GM12891 (cell line): ENCODE data around the gene TRIM34. TPM values are rescaled to one million over a fixed set of nuclear protein-coding genes. Genes with fewer than 3 reads are reported as not detected.
"Not testable (repeated sequence)": the region's sequence is repeated elsewhere in the genome, so short reads cannot be mapped to it uniquely, and the experiment has no call there.

Experiments
- DNase-seq: peaks from one replicate; pipeline ENCODE4 v3.0.0; 2011; ENCODE audit warnings: low spot score; ENCODE audit not compliant: insufficient read length
- FAIRE-seq: peaks from 2 replicates; lab custom pipeline; 2011; peaks lifted over from hg19 to GRCh38; lab: Jason Lieb, UNC
- PAX5 ChIP-seq: IDR thresholded peaks from 2 replicates; pipeline ENCODE4 v1.6.1; 2011; ENCODE audit warnings: low read length, moderate library complexity, mild to moderate bottlenecking; ENCODE audit not compliant: insufficient read depth, severe bottlenecking
- POLR2A ChIP-seq: IDR thresholded peaks from 2 replicates; pipeline ENCODE4 v1.6.1; 2011; ENCODE audit warnings: low read depth, low read length, control low read depth
- POLR2AphosphoS5 ChIP-seq: IDR thresholded peaks from 2 replicates; pipeline ENCODE4 v1.6.1; 2011; ENCODE audit warnings: low read depth, low read length, control low read depth
- POU2F2 ChIP-seq: IDR thresholded peaks from 2 replicates; pipeline ENCODE4 v1.6.1; 2011; ENCODE audit warnings: low read depth, mild to moderate bottlenecking, control low read depth, low read length, moderate library complexity
- SPI1 ChIP-seq: IDR thresholded peaks from 2 replicates; pipeline ENCODE4 v1.6.1; 2011; ENCODE audit warnings: low read depth, low read length, control low read depth
- TAF1 ChIP-seq: IDR thresholded peaks from 2 replicates; pipeline ENCODE4 v1.6.1; 2011; ENCODE audit warnings: low read depth, low read length, control low read depth
- polyA plus RNA-seq: library from polyadenylated mRNA; unstranded; fragments of >200 nt; gene quantifications from one replicate; pipeline ENCODE4 v1.2.1, GENCODE V29; 2012; ENCODE audit warnings: low read depth, missing spikeins, inconsistent platforms; ENCODE audit not compliant: missing spikeins

TRIM34 gene
- 24.2 TPM for polyA plus RNA-seq

- FAIRE-seq (peak; percentile 94), DNase-seq (peak; percentile 67)
- 0 out of 2 replicates have a peak, but pooled peaks have one; percentile 64 for TF ChIP-seq POU2F2
- TF ChIP-seq TAF1: peak; percentile 76
- TF ChIP-seq POLR2A: peak; percentile 96
- peak; percentile 89 for TF ChIP-seq SPI1
- TF ChIP-seq POLR2AphosphoS5: peak; percentile 95
- TF ChIP-seq PAX5: no peak
Observed at GRCh38 chr11:5624489-5625279, at the start of gene TRIM34. TSS of gene TRIM34 (plus strand) at chr11:5625001. CDS start at chr11:5632332, 7,331 bp downstream.

- DNase-seq (no peak), FAIRE-seq (no peak)
- TF ChIP-seq SPI1: no peak
- no peak for TF ChIP-seq POLR2A
- no peak for TF ChIP-seq PAX5
- TF ChIP-seq POU2F2: no peak
- no peak for TF ChIP-seq TAF1
- no peak for TF ChIP-seq POLR2AphosphoS5
Observed at GRCh38 chr11:5575152-5575551, 49.6 kb upstream of the TRIM34 start.

- TF ChIP-seq SPI1 (no peak), POLR2AphosphoS5 (no peak), PAX5 (no peak), POU2F2 (no peak), TAF1 (no peak), POLR2A (no peak)
- FAIRE-seq (no peak), DNase-seq (no peak)
Observed at GRCh38 chr11:5577101-5577500, 47.7 kb upstream of the TRIM34 start.

GRCh38 chr11:5580577-5580976 is 44.2 kb upstream of the TRIM34 start, which contains the start of gene OR52B6:
TSS of gene OR52B6 (plus strand) at chr11:5580877. CDS start at chr11:5580877, 0 bp downstream.
- TF ChIP-seq SPI1 (no peak), POLR2AphosphoS5 (no peak), PAX5 (no peak), POU2F2 (no peak), POLR2A (no peak), TAF1 (no peak)
- FAIRE-seq (no peak), DNase-seq (no peak)

- FAIRE-seq: no peak
Observed at GRCh38 chr11:5581014-5581413, 43.8 kb upstream of the TRIM34 start.

GRCh38 chr11:5584458-5584857 is 40.3 kb upstream of the TRIM34 start:
- not testable (repeated sequence) for FAIRE-seq, DNase-seq

More at GRCh38 chr11:5581014-5581413, 43.8 kb upstream of the TRIM34 start:
- DNase-seq: no peak
- TF ChIP-seq SPI1: no peak
- TF ChIP-seq POLR2A: no peak
- TF ChIP-seq POU2F2: no peak
- no peak for TF ChIP-seq POLR2AphosphoS5
- no peak for TF ChIP-seq TAF1
- TF ChIP-seq PAX5: no peak

- not testable (repeated sequence) for DNase-seq, FAIRE-seq
Observed at GRCh38 chr11:5589906-5590305, 34.9 kb upstream of the TRIM34 start.

GRCh38 chr11:5591613-5592012 is 33.2 kb upstream of the TRIM34 start:
- TF ChIP-seq PAX5 (no peak), POU2F2 (no peak), POLR2AphosphoS5 (no peak), POLR2A (no peak), TAF1 (no peak), SPI1 (no peak)
- FAIRE-seq (no peak), DNase-seq (no peak)

- DNase-seq (no peak), FAIRE-seq (no peak)
- no peak for TF ChIP-seq POU2F2
- no peak for TF ChIP-seq POLR2A
- TF ChIP-seq POLR2AphosphoS5: no peak
- no peak for TF ChIP-seq SPI1
- TF ChIP-seq TAF1: no peak
Observed at GRCh38 chr11:5592615-5593014, 32.2 kb upstream of the TRIM34 start.

- FAIRE-seq: no peak
- DNase-seq: no peak
- TF ChIP-seq SPI1 (no peak), POLR2AphosphoS5 (no peak)
Observed at GRCh38 chr11:5593146-5593545, 31.7 kb upstream of the TRIM34 start.
